Retinal pigment epithelial cell (primary cell): ENCODE results near the gene CCDC141.

ENCODE experiments used
- DNase-seq: peaks from one replicate; pipeline ENCODE4 v3.0.0-alpha.2; 2010; ENCODE audit warnings: low read depth
- H3K4me3 ChIP-seq: 2 replicates; pipeline ENCODE4 v1.5.1; 2011; ENCODE audit warnings: mild to moderate bottlenecking, low read length, control low read depth, moderate library complexity
- CTCF ChIP-seq: conservative IDR thresholded peaks from 2 replicates; pipeline ENCODE4 v1.5.1; 2011; ENCODE audit warnings: low read depth, low read length, control low read depth, inconsistent platforms

Gene CCDC141

GRCh38 chr2:178830451-178830850, 219.5 kb downstream of the CCDC141 start:
- no peak for DNase-seq
- no peak overlapping the region for H3K4me3 ChIP-seq
- no peak for TF ChIP-seq CTCF

GRCh38 chr2:178829981-178830380, 220.0 kb downstream of the CCDC141 start:
- no peak overlapping the region for H3K4me3 ChIP-seq
- no peak for TF ChIP-seq CTCF
- no peak for DNase-seq

- no peak for TF ChIP-seq CTCF
- H3K4me3 ChIP-seq = no peak overlapping the region
- DNase-seq = no peak
Observed at GRCh38 chr2:178829299-178829960, 220.5 kb downstream of the CCDC141 start.

- TF ChIP-seq CTCF = no peak
- no peak overlapping the region for H3K4me3 ChIP-seq
- no peak for DNase-seq
Observed at GRCh38 chr2:178828486-178828881, 221.5 kb downstream of the CCDC141 start.

GRCh38 chr2:178827739-178828485, 222.0 kb downstream of the CCDC141 start:
- DNase-seq = no peak

GRCh38 chr2:178827111-178827510, 222.8 kb downstream of the CCDC141 start:
- TF ChIP-seq CTCF = no peak
- H3K4me3 ChIP-seq = no peak overlapping the region
- DNase-seq = no peak

More at GRCh38 chr2:178827739-178828485, 222.0 kb downstream of the CCDC141 start:
- no peak overlapping the region for H3K4me3 ChIP-seq
- TF ChIP-seq CTCF = no peak

- DNase-seq = no peak
- H3K4me3 ChIP-seq = no peak overlapping the region
- no peak for TF ChIP-seq CTCF
Observed at GRCh38 chr2:178825183-178825582, 224.8 kb downstream of the CCDC141 start.
